Panc1 (cell line): Measurements from ENCODE around the gene CFAP77. TPM values are rescaled to one million over a fixed set of nuclear protein-coding genes. Genes with fewer than 3 reads are reported as not detected.

Source experiments
- ATAC-seq: fragments of 200-7000 bp; cut with Tn5 transposase; 2 replicates; pipeline ENCODE4 v1.9.1; 2020; ENCODE audit warnings: mild to moderate bottlenecking, moderate library complexity
- BruUV-seq: library from RNA; stranded (reverse); fragments of 400-500 nt; replicated peaks from 2 replicates; lab custom pipeline; 2021; lab: Mats Ljungman, UMichigan
- CTCF ChIA-PET: fragments of 300-600 bp; sonication (Branson Sonifier 250); formaldehyde crosslinking; loops from one replicate; lab custom pipeline; 2022; ENCODE audit warnings: antibody characterized with exemption; lab: Charles Lee
- POLR2A ChIA-PET: fragments of 300-600 bp; sonication (Branson Sonifier 250); formaldehyde crosslinking; loops from one replicate; lab custom pipeline; 2022; ENCODE audit warnings: antibody characterized with exemption; lab: Charles Lee
- DNase-seq: peaks from one replicate; pipeline ENCODE4 v3.0.0-alpha.2; 2010; ENCODE audit warnings: low read depth, low spot score
- H3K27ac ChIP-seq: 2 replicates; pipeline ENCODE4 v1.5.1; 2011; ENCODE audit warnings: mild to moderate bottlenecking, low read length, inconsistent platforms
- H3K27me3 ChIP-seq: fragments of 200-500 bp; sonication (Bioruptor generic); 2 replicates; pipeline ENCODE4 v1.6.0; 2014; ENCODE audit warnings: low read length, inconsistent platforms; ENCODE audit not compliant: control insufficient read depth, insufficient read depth
- H3K36me3 ChIP-seq: fragments of 200-500 bp; sonication (Bioruptor generic); 2 replicates; pipeline ENCODE4 v1.5.1; 2014; ENCODE audit warnings: inconsistent platforms, mild to moderate bottlenecking, low read length, moderate library complexity; ENCODE audit not compliant: control insufficient read depth, insufficient read depth
- H3K4me1 ChIP-seq: 2 replicates; pipeline ENCODE4 v1.5.1; 2011; ENCODE audit warnings: inconsistent platforms, mild to moderate bottlenecking, low read length, moderate library complexity; ENCODE audit not compliant: control insufficient read depth, insufficient read depth
- H3K4me3 ChIP-seq, 2 experiments: 2 replicates each; pipeline ENCODE4 v1.5.1; 2011 to 2012; ENCODE audit warnings: low read depth in 2 of 2, low read length in 2 of 2, mild to moderate bottlenecking in 2 of 2, inconsistent platforms in 1 of 2, moderate library complexity in 1 of 2
- H3K9me3 ChIP-seq: fragments of 200-500 bp; sonication (Bioruptor generic); 2 replicates; pipeline ENCODE4 v1.5.1; 2014; ENCODE audit warnings: low read depth, mild to moderate bottlenecking, inconsistent platforms, low read length, moderate library complexity; ENCODE audit not compliant: control insufficient read depth, insufficient read depth
- CTCF ChIP-seq: fragments of 450-650 bp; IDR thresholded peaks from 2 replicates; pipeline ENCODE4 v1.5.1; 2017; ENCODE audit warnings: mild to moderate bottlenecking
- POLR2AphosphoS5 ChIP-seq: IDR thresholded peaks from 2 replicates; pipeline ENCODE4 v1.6.1; 2012; ENCODE audit warnings: mild to moderate bottlenecking, low read depth, low read length, moderate library complexity
- REST ChIP-seq, 2 experiments: IDR thresholded peaks; 2 replicates each; pipeline ENCODE4 v1.6.1; 2011 to 2012; ENCODE audit warnings: low read depth in 2 of 2, control low read depth in 1 of 2, low read length in 1 of 2, mild to moderate bottlenecking in 1 of 2, moderate library complexity in 1 of 2; ENCODE audit not compliant: insufficient read depth in 1 of 2
- SIN3A ChIP-seq: IDR thresholded peaks from 2 replicates; pipeline ENCODE4 v1.6.1; 2012; ENCODE audit warnings: low read depth, mild to moderate bottlenecking, low read length, moderate library complexity, borderline replicate concordance; ENCODE audit not compliant: insufficient read depth
- TCF7L2 ChIP-seq: IDR thresholded peaks from 2 replicates; pipeline ENCODE4 v1.6.1; 2011; ENCODE audit warnings: mild to moderate bottlenecking, low read depth, low read length, inconsistent platforms
- in situ Hi-C: cut with HindIII; loops from 2 replicates; pipeline ENCODE4 v1.10.0; 2016; ENCODE audit warnings: low sequenced_read_pairs, low pct_unique_long_range_greater_than_20kb
- intact Hi-C: fragments of 100-400 bp; cut with micrococcal nuclease; formaldehyde crosslinking; loops from one replicate; pipeline ENCODE4 v1.10.0; 2022; ENCODE audit not compliant: unreplicated experiment
- total RNA-seq: library from RNA; stranded (reverse); gene quantifications from one replicate; pipeline ENCODE4 v1.2.1, GENCODE V29; 2021; ENCODE audit not compliant: unreplicated experiment

The CFAP77 gene
- total RNA-seq, 1 experiment from 2014 or later: not detected

- DNase-seq: no peak
Measured at GRCh38 chr9:132538071-132538470, 128.1 kb downstream of the CFAP77 start.

GRCh38 chr9:132539096-132539495 is 129.1 kb downstream of the CFAP77 start:
- no TSS peak for BruUV-seq
- ChIA-PET CTCF (interaction anchor here (0.7 kb wide), 1 partner anchor 19 kb away, joined by 6 read pairs; no protein-coding TSS in a partner anchor), POLR2A (no interaction called here)
- DNase-seq: no peak
- intact Hi-C loops (no loop called here), in situ Hi-C loops (no loop called here)
- no peak overlapping the region for H3K27ac ChIP-seq
- no peaks in the 10 kb centered on the region for H3K9me3 ChIP-seq
- H3K36me3 ChIP-seq: no peaks in the 10 kb centered on the region
- TF ChIP-seq POLR2AphosphoS5: no peak
- no peak for TF ChIP-seq REST (IDR thresholded peaks at IDR 0.05; ENCODE audit: insufficient read depth in 1 of 2, low read depth in 2 of 2, low read length in 1 of 2)
- no peak for TF ChIP-seq CTCF
- TF ChIP-seq TCF7L2: no peak
- TF ChIP-seq SIN3A: no peak
- ATAC-seq: no peak
- no peaks in the 10 kb centered on the region for H3K4me1 ChIP-seq
- H3K4me3 ChIP-seq: no peak overlapping the region
- no peaks in the 10 kb centered on the region for H3K27me3 ChIP-seq

More at GRCh38 chr9:132538071-132538470, 128.1 kb downstream of the CFAP77 start:
- BruUV-seq: no TSS peak
- no peaks in the 10 kb centered on the region for H3K27me3 ChIP-seq
- POLR2A ChIA-PET: no interaction called here
- no peak overlapping the region for H3K4me3 ChIP-seq
- no peak for ATAC-seq
- H3K36me3 ChIP-seq: no peaks in the 10 kb centered on the region
- no peaks in the 10 kb centered on the region for H3K9me3 ChIP-seq
- H3K4me1 ChIP-seq: no peaks in the 10 kb centered on the region
- in situ Hi-C loops (no loop called here), intact Hi-C loops (no loop called here)
- H3K27ac ChIP-seq: no peak overlapping the region
- CTCF ChIA-PET: no interaction called here
- TF ChIP-seq SIN3A: no peak

- ATAC-seq: no peak
- CTCF ChIA-PET: no interaction called here
- POLR2A ChIA-PET: no interaction called here
Measured at GRCh38 chr9:132541051-132541450, 131.0 kb downstream of the CFAP77 start.

More at GRCh38 chr9:132541051-132541450, 131.0 kb downstream of the CFAP77 start:
- intact Hi-C loops: no loop called here
- no peak overlapping the region for H3K27ac ChIP-seq
- no peak for DNase-seq
- in situ Hi-C loops: no loop called here
- TF ChIP-seq SIN3A (no peak), REST (IDR thresholded peaks at IDR 0.05; ENCODE audit: insufficient read depth in 1 of 2, low read depth in 2 of 2, low read length in 1 of 2) (no peak), TCF7L2 (no peak), CTCF (no peak), POLR2AphosphoS5 (no peak)
- no peaks in the 10 kb centered on the region for H3K9me3 ChIP-seq
- H3K27me3 ChIP-seq: no peaks in the 10 kb centered on the region
- H3K36me3 ChIP-seq: no peaks in the 10 kb centered on the region
- H3K4me3 ChIP-seq: no peak overlapping the region
- H3K4me1 ChIP-seq: no peaks in the 10 kb centered on the region
- no TSS peak for BruUV-seq
